ENCODE data around the gene SYNE3.

Gene SYNE3

DNA sequence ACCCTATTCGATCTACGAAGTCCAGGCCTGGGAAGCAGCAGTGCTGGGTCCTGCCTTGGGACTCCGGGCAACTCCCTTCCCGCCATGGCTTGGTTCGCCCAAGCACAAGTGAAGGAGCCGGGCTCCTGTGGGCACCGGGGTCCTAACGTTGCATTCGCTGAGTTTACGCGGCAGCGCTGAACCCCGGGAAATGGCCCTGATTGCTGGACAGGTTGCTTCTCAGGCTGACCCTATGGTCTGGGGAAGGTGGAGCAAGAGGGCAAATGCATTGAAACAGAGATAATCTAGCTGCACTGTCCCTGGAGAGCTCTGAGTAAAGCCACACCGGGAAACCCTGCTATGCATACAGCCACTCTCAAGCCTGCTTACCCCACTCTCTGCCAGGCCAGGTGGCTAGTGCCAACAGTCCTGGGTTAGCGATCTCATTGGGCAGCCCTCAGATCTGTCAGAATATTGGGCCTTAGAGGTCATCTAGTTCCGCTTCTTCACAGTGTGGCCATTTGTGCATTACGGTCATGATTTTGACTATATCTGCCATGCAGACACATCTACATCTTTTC is 11.3 kb downstream of the SYNE3 start:
- no peak for DNase-seq (ENCODE audit: low read depth in 1 of 2, low spot score in 1 of 2)
- TF ChIP-seq GABPA (IDR thresholded peaks at IDR 0.05; ENCODE audit: low read depth) (no peak), POLR2AphosphoS5 (IDR thresholded peaks at IDR 0.05; ENCODE audit: low read depth) (no peak), REST (IDR thresholded peaks at IDR 0.05; ENCODE audit: insufficient replicate concordance, low read depth) (no peak), SPI1 (IDR thresholded peaks at IDR 0.05; ENCODE audit: borderline replicate concordance, low read depth) (no peak)
- TF ChIP-seq, protein P1, sequence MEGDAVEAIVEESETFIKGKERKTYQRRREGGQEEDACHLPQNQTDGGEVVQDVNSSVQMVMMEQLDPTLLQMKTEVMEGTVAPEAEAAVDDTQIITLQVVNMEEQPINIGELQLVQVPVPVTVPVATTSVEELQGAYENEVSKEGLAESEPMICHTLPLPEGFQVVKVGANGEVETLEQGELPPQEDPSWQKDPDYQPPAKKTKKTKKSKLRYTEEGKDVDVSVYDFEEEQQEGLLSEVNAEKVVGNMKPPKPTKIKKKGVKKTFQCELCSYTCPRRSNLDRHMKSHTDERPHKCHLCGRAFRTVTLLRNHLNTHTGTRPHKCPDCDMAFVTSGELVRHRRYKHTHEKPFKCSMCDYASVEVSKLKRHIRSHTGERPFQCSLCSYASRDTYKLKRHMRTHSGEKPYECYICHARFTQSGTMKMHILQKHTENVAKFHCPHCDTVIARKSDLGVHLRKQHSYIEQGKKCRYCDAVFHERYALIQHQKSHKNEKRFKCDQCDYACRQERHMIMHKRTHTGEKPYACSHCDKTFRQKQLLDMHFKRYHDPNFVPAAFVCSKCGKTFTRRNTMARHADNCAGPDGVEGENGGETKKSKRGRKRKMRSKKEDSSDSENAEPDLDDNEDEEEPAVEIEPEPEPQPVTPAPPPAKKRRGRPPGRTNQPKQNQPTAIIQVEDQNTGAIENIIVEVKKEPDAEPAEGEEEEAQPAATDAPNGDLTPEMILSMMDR (IDR thresholded peaks at IDR 0.05; ENCODE audit: insufficient read depth, low read length), result no peak
- Histone ChIP-seq H3K4me3 (replicated peaks; ENCODE audit: insufficient read depth, low read length) (no peak overlapping the region), H3K27ac (replicated peaks) (0 out of 2 replicates have a peak overlapping the region, but pooled peaks have one; percentile 21), H3K27me3 (ENCODE audit: insufficient read depth, poor library complexity, severe bottlenecking) (no peaks in the 10 kb centered on the region)

GRCh38 chr14:95504135-95505029 is 12.1 kb downstream of the SYNE3 start:
- H3K4me3 ChIP-seq (replicated peaks; ENCODE audit: insufficient read depth, low read length), result no peak overlapping the region
- no peak for DNase-seq (ENCODE audit: low read depth in 1 of 2, low spot score in 1 of 2)
- no peaks in the 10 kb centered on the region for H3K27me3 ChIP-seq (ENCODE audit: insufficient read depth, poor library complexity, severe bottlenecking)
- 0 out of 2 replicates have a peak overlapping the region, but pooled peaks have one; percentile 21 for H3K27ac ChIP-seq (replicated peaks)
- no peak for TF ChIP-seq REST (IDR thresholded peaks at IDR 0.05; ENCODE audit: insufficient replicate concordance, low read depth)
- no peak for TF ChIP-seq GABPA (IDR thresholded peaks at IDR 0.05; ENCODE audit: low read depth)
- TF ChIP-seq POLR2AphosphoS5 (IDR thresholded peaks at IDR 0.05; ENCODE audit: low read depth), result no peak
- TF ChIP-seq, protein P1 (IDR thresholded peaks at IDR 0.05; ENCODE audit: insufficient read depth, low read length), result no peak
- no peak for TF ChIP-seq SPI1 (IDR thresholded peaks at IDR 0.05; ENCODE audit: borderline replicate concordance, low read depth)

- Histone ChIP-seq H3K4me3 (replicated peaks; ENCODE audit: insufficient read depth, low read length) (no peak overlapping the region), H3K27me3 (ENCODE audit: insufficient read depth, poor library complexity, severe bottlenecking) (no peaks in the 10 kb centered on the region), H3K27ac (replicated peaks) (no peak overlapping the region)
- DNase-seq (ENCODE audit: low read depth in 1 of 2, low spot score in 1 of 2), result no peak
- TF ChIP-seq GABPA (IDR thresholded peaks at IDR 0.05; ENCODE audit: low read depth) (no peak), REST (IDR thresholded peaks at IDR 0.05; ENCODE audit: insufficient replicate concordance, low read depth) (no peak), POLR2AphosphoS5 (IDR thresholded peaks at IDR 0.05; ENCODE audit: low read depth) (no peak), SPI1 (IDR thresholded peaks at IDR 0.05; ENCODE audit: borderline replicate concordance, low read depth) (no peak)
- TF ChIP-seq, protein P1 (IDR thresholded peaks at IDR 0.05; ENCODE audit: insufficient read depth, low read length), result no peak
Observed at GRCh38 chr14:95503365-95504134, 12.9 kb downstream of the SYNE3 start.

Data from HL-60 (cell line).